CD14-positive monocyte (primary cell): Measurements from ENCODE around the gene C19orf12. TPM values are rescaled to one million over a fixed set of nuclear protein-coding genes. Genes with fewer than 3 reads are reported as not detected.
A peak's percentile ranks its signal among the peaks of the same experiment; 100 is the strongest.

Experiments used
- DNase-seq, 3 donors: peaks; one replicate each; pipeline ENCODE4 v3.0.0-alpha.2; 2011 to 2022
- H2AFZ ChIP-seq: 2 replicates; pipeline ENCODE4 v1.6.0; 2012; ENCODE audit warnings: mild to moderate bottlenecking, low read depth, low read length, inconsistent platforms; ENCODE audit not compliant: insufficient read depth, poor library complexity, severe bottlenecking
- H3K27ac ChIP-seq, 2 donors: 1 replicate in 1 of 2; 2 replicates in 1 of 2; pipeline ENCODE4 v1.5.1; 2012 to 2013; ENCODE audit warnings: low read length in 2 of 2, control low read depth in 1 of 2, inconsistent platforms in 1 of 2, low read depth in 1 of 2, mild to moderate bottlenecking in 1 of 2
- H3K27me3 ChIP-seq, 2 donors: one replicate each; pipeline versions ENCODE4 v1.6.0 to v1.6.1; 2011 to 2013; ENCODE audit warnings: low read length in 2 of 2; ENCODE audit not compliant: control insufficient read depth in 2 of 2, insufficient read depth in 2 of 2
- H3K36me3 ChIP-seq, 2 donors: replicated peaks in 1 of 2; 1 replicate in 1 of 2; 2 replicates in 1 of 2; pipeline versions ENCODE4 v1.5.1 to v1.6.1; 2012 to 2013; ENCODE audit warnings: low read length in 2 of 2, control low read depth in 1 of 2, inconsistent platforms in 1 of 2, mild to moderate bottlenecking in 1 of 2; ENCODE audit not compliant: insufficient read depth in 2 of 2, control insufficient read depth in 1 of 2
- H3K4me1 ChIP-seq, 2 donors: 1 replicate in 1 of 2; 2 replicates in 1 of 2; pipeline versions ENCODE4 v1.5.1 to v1.6.1; 2012 to 2013; ENCODE audit warnings: low read length in 2 of 2, control low read depth in 1 of 2, inconsistent platforms in 1 of 2, mild to moderate bottlenecking in 1 of 2, moderate library complexity in 1 of 2; ENCODE audit not compliant: insufficient read depth in 2 of 2, control insufficient read depth in 1 of 2
- H3K4me2 ChIP-seq: replicated peaks from 2 replicates; pipeline ENCODE3; 2012; ENCODE audit warnings: low read length, moderate library complexity, mild to moderate bottlenecking; ENCODE audit not compliant: poor library complexity, severe bottlenecking; ENCODE audit errors: extremely low read depth
- H3K4me3 ChIP-seq, 3 experiments: fragments of 200-600 bp in 1 of 3; sonication (generic) in 1 of 3; replicated peaks in 1 of 3; 1 replicate in 2 of 3; 2 replicates in 1 of 3; pipeline ENCODE4 v1.5.1; 2011 to 2013; ENCODE audit warnings: low read length in 3 of 3, mild to moderate bottlenecking in 3 of 3, control low read depth in 2 of 3, low read depth in 2 of 3, inconsistent platforms in 1 of 3, moderate library complexity in 1 of 3
- H3K79me2 ChIP-seq: 2 replicates; pipeline ENCODE4 v1.6.0; 2012; ENCODE audit warnings: mild to moderate bottlenecking, control low read depth, inconsistent platforms, low read length, moderate library complexity; ENCODE audit not compliant: insufficient read depth
- H3K9ac ChIP-seq: 2 replicates; pipeline ENCODE4 v1.6.0; 2017; ENCODE audit warnings: low read length, mild to moderate bottlenecking; ENCODE audit not compliant: insufficient read depth, poor library complexity, severe bottlenecking
- H3K9me3 ChIP-seq, 2 donors: replicated peaks in 1 of 2; 1 replicate in 1 of 2; 2 replicates in 1 of 2; pipeline versions ENCODE4 v1.5.1 to v1.6.1; 2012 to 2013; ENCODE audit warnings: low read length in 2 of 2, control low read depth in 1 of 2; ENCODE audit not compliant: control insufficient read depth in 1 of 2, insufficient read depth in 1 of 2
- H4K20me1 ChIP-seq: 2 replicates; pipeline ENCODE4 v1.6.0; 2012; ENCODE audit warnings: mild to moderate bottlenecking, low read length, control low read depth, moderate library complexity; ENCODE audit not compliant: insufficient read depth
- H3K27ac Mint-ChIP-seq, 7 donors: one replicate each; pipeline ENCODE4 v1.8.0; 2020; ENCODE audit warnings: mild to moderate bottlenecking in 7 of 7, mixed read lengths in 7 of 7, moderate library complexity in 6 of 7, inconsistent platforms in 2 of 7
- H3K27me3 Mint-ChIP-seq, 3 donors: one replicate each; pipeline ENCODE4 v1.8.0; 2021 to 2022; ENCODE audit warnings: low read depth in 3 of 3, mild to moderate bottlenecking in 3 of 3, mixed read lengths in 3 of 3, moderate library complexity in 3 of 3, inconsistent platforms in 1 of 3
- H3K36me3 Mint-ChIP-seq, 2 donors: one replicate each; pipeline ENCODE4 v1.8.0; 2020; ENCODE audit warnings: mixed read lengths in 2 of 2, inconsistent platforms in 1 of 2, mild to moderate bottlenecking in 1 of 2
- H3K4me1 Mint-ChIP-seq: one replicate; pipeline ENCODE4 v1.8.0; 2020; ENCODE audit warnings: mild to moderate bottlenecking, mixed read lengths
- H3K4me3 Mint-ChIP-seq, 2 donors: one replicate each; pipeline ENCODE4 v1.8.0; 2020; ENCODE audit warnings: mild to moderate bottlenecking in 2 of 2, mixed read lengths in 2 of 2, moderate library complexity in 1 of 2
- H3K9me3 Mint-ChIP-seq, 7 donors: one replicate each; pipeline ENCODE4 v1.8.0; 2020 to 2022; ENCODE audit warnings: mixed read lengths in 7 of 7, mild to moderate bottlenecking in 6 of 7, moderate library complexity in 6 of 7, inconsistent platforms in 2 of 7
- CTCF ChIP-seq: fragments of 200-600 bp; IDR thresholded peaks from one replicate; pipeline ENCODE4 v1.8.0; 2022; ENCODE audit warnings: antibody characterized with exemption, mild to moderate bottlenecking
- WGBS: methylation state at CpG from one replicate; pipeline ENCODE4 v1.1.5; 2013; ENCODE audit warnings: missing lambda C conversion rate; ENCODE audit not compliant: insufficient coverage; 5-methylcytosine and 5-hydroxymethylcytosine counted together
- intact Hi-C, 2 donors: fragments of 100-400 bp; cut with micrococcal nuclease; formaldehyde crosslinking; loops; one replicate each; pipeline versions ENCODE4 v1.15.0 to v1.15.1; 2023
- polyA plus RNA-seq, 3 donors: library from polyadenylated mRNA; depleted of rRNA in 1 of 3; unstranded in 2 of 3; stranded (reverse) in 1 of 3; fragments of 300-500 nt in 2 of 3; fragments of >200 nt in 1 of 3; fragmentation: Illumina TruSeq in 2 of 3; gene quantifications; 1 replicate in 2 of 3; 2 replicates in 1 of 3; pipeline ENCODE4 v1.2.3, GENCODE V29; 2012 to 2021

The C19orf12 gene
- polyA plus RNA-seq, 3 donors, result 6.0 to 8.0 (median 6.8) TPM

DNA sequence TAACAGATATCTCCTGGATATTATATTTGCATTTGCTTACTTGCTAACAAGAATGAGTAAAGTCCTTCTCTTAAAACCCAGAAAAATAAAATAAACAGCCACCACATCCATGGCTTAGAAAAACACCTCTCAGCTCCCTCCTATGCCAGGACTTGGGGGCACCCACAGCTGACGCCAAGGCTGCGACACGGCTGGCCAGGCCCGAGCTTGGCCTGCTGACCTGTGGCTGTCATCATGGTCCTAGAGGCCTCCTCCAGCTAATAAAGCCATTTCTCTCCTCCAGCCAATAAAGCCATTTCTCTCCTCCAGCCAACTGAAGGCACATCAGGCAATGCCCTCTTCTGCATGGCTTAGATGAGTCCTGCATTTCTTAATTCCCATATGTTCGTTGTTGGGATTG, 20.9 kb downstream of the C19orf12 start:
- DNase-seq, result no peak

DNA sequence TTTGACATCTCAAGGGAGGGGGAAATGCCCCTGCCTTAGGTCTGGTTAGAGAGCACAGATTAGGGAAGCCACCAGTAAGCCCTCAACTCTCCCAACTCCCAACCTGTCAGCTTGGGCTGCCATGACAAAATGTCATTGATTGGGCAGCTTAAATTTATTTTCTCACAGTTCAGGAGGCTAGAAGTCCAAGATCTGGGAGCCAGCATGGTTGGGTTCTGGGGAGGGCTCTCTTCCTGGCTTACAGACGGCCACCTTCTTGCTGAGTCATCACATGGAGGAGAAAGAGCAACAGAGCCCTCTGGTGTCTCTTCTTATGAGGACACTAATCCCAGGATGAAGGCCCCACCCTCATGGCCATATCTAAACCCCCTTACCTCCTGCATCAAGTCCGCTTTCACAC, 24.2 kb downstream of the C19orf12 start:
- Histone ChIP-seq H3K4me2 (no peak overlapping the region), H3K9ac (no peak overlapping the region), H3K27me3 (no peaks in the 10 kb centered on the region), H3K4me1 (peaks cover 0 to 3% of the 10 kb centered on the region in 2 donors), H3K9me3 (peaks cover 3 to 8% of the 10 kb centered on the region in 2 donors), H3K79me2 (no peaks in the 10 kb centered on the region), H3K36me3 (no peaks in the 10 kb centered on the region), H2AFZ (no peak overlapping the region), H4K20me1 (no peaks in the 10 kb centered on the region), H3K27ac (no peak overlapping the region), H3K4me3 (no peak overlapping the region)
- peak; percentile 22 to 41 (median 41) for DNase-seq
- peaks cover 3 to 6% (median 3%) of the 10 kb centered on the region in 3 donors for H3K27me3 Mint-ChIP-seq
- intact Hi-C loops, result no loop called here
- TF ChIP-seq CTCF, result peak; percentile 31
- peaks cover 4 to 15% (median 11%) of the 10 kb centered on the region in 7 donors for H3K9me3 Mint-ChIP-seq
- WGBS, result 0% methylated on average over 1 of the region's 2 CpGs
- H3K36me3 Mint-ChIP-seq, result no peaks in the 10 kb centered on the region
- H3K4me1 Mint-ChIP-seq, result peaks cover 16% of the 10 kb centered on the region
- no peak overlapping the region for H3K27ac Mint-ChIP-seq
- H3K4me3 Mint-ChIP-seq, result no peak overlapping the region

More for the DNA sequence above, 20.9 kb downstream of the C19orf12 start:
- peaks cover 6% of the 10 kb centered on the region for H3K4me1 Mint-ChIP-seq
- no peaks in the 10 kb centered on the region for H3K79me2 ChIP-seq
- peaks cover 4 to 22% (median 14%) of the 10 kb centered on the region in 7 donors for H3K9me3 Mint-ChIP-seq
- H3K27me3 ChIP-seq, result no peaks in the 10 kb centered on the region
- peaks cover 0 to 3% of the 10 kb centered on the region in 2 donors for H3K4me1 ChIP-seq
- H4K20me1 ChIP-seq, result no peaks in the 10 kb centered on the region
- H3K4me2 ChIP-seq, result no peak overlapping the region
- no peak overlapping the region for H3K4me3 ChIP-seq
- H3K27ac ChIP-seq, result no peak overlapping the region
- no peak overlapping the region for H3K4me3 Mint-ChIP-seq
- H3K27ac Mint-ChIP-seq, result peak overlapping the region in 1 of 7 donors; percentile 15
- no peak for TF ChIP-seq CTCF
- no peak overlapping the region for H3K9ac ChIP-seq
- intact Hi-C loops, result loop anchor here in 1 of 2 donors (1.0 kb wide), 1 partner anchor 22 kb away; no protein-coding TSS in a partner anchor
- H3K27me3 Mint-ChIP-seq, result peaks cover 0 to 2% (median 1%) of the 10 kb centered on the region in 3 donors
- 79% methylated on average over 3 of the region's 5 CpGs for WGBS
- H3K36me3 Mint-ChIP-seq, result no peaks in the 10 kb centered on the region
- H2AFZ ChIP-seq, result no peak overlapping the region
- H3K36me3 ChIP-seq, result no peaks in the 10 kb centered on the region
- peaks cover 3 to 12% of the 10 kb centered on the region in 2 donors for H3K9me3 ChIP-seq
